SK-N-SH (cell line): ENCODE data around the gene MRGPRE.

ENCODE experiments used
- EZH2phosphoT487 ChIP-seq: fragments of 200-600 bp; sonication (generic); IDR thresholded peaks from 2 replicates; pipeline ENCODE4 v1.6.1; 2017; ENCODE audit warnings: low read depth, mixed run types, mild to moderate bottlenecking, antibody characterized with exemption, moderate library complexity, borderline replicate concordance
- JUND ChIP-seq: IDR thresholded peaks from 2 replicates; pipeline ENCODE4 v1.4.0; 2012
- USF2 ChIP-seq: fragments of 150-350 bp; IDR thresholded peaks from 2 replicates; pipeline ENCODE4 v1.6.1; 2017; ENCODE audit warnings: antibody characterized with exemption, low read length, low read depth, borderline replicate concordance
- YY1 ChIP-seq: IDR thresholded peaks from 2 replicates; pipeline ENCODE4 v1.4.0; 2012; ENCODE audit warnings: low read depth, mild to moderate bottlenecking

- TF ChIP-seq JUND, result no peak
- TF ChIP-seq EZH2phosphoT487, result no peak
- no peak for TF ChIP-seq YY1
- no peak for TF ChIP-seq USF2
These were observed 12.8 kb downstream of the MRGPRE start for GRCh38 chr11:3219281-3219892.
